Activated CD8-positive, alpha-beta memory T cell treated with anti-CD3 and anti-CD28 coated beads for 36 hours (primary cell): Measurements from ENCODE around the gene CLDN24. TPM values are rescaled to one million over a fixed set of nuclear protein-coding genes. Genes with fewer than 3 reads are reported as not detected.

Experiments
- CTCF ChIA-PET: fragments of 350-600 bp; sonication (Branson Sonifier 250); formaldehyde crosslinking; loops from one replicate; lab custom pipeline; 2021; ENCODE audit warnings: antibody characterized with exemption; lab: Charles Lee
- POLR2A ChIA-PET: fragments of 350-600 bp; sonication (Branson Sonifier 250); formaldehyde crosslinking; loops from one replicate; lab custom pipeline; 2021; ENCODE audit warnings: antibody characterized with exemption; lab: Charles Lee
- total RNA-seq, 2 experiments: library from RNA; stranded (reverse); gene quantifications; one replicate each; pipeline ENCODE4 v1.2.3, GENCODE V29; 2021

The CLDN24 gene
- total RNA-seq, 2 experiments from 2014 or later, result not detected

DNA sequence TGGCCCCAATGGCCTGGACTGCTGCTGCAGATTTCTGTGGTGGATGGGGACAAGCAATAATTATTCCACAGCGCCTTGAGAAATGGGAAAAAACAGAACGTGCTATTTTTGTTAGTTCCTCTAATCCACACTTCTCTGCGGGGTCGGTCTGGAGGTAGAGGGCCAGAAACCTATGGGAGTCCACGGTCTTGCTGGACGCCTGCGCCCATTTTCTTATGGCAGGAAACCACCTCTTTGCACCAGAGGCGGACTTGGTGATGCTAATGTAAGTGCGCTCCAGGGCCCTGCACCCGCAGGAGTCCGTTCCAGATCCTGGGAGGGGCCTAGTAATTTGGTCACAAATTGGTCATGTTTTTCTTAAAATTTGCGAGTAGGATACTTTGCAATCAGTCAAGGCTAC, 25.9 kb upstream of the CLDN24 start:
- POLR2A ChIA-PET, result no interaction called here
- CTCF ChIA-PET, result no interaction called here

DNA sequence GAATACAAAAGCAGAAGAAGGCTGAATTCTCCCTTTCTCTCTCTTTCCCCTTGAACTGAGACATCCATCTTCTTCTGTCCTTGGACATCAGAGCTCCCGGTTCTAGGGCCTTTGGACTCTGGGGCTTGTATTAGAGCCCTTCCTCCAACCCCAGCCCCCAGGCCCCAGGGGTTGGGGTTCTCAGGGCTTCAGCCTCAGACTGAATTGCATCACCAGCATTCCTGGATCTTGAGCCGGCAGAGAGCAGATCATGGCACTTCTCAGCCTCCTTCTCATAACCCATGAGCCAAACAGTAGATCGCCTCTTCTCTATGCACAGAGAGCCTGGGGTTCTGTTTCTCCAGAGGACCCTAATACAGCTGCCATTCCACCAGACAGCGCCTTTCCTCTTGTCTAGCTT, 25.3 kb upstream of the CLDN24 start:
- CTCF ChIA-PET, result no interaction called here
- POLR2A ChIA-PET, result no interaction called here

DNA sequence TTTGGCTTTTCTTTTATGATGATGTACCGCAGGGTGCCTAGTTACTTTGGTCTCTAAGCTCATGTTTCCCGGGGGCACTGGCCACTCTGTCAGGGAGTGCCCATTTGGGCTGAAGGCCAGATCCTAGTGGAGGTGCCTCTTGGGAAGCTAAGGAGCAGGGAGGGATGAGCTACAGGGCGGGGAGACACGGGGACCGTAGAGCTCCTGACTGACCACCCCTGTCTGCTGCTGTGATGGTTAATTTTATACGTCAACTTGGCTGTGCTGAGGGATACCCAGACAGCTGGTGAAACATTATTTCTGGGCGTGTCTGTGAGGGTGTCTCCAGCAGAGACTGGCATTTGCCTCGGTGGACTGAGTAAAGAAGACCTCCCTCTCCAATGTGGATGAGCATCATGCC, 24.9 kb upstream of the CLDN24 start:
- CTCF ChIA-PET, result no interaction called here

GRCh38 chr4:183345261-183345660, 23.0 kb upstream of the CLDN24 start:
- CTCF ChIA-PET, result no interaction called here
- POLR2A ChIA-PET, result no interaction called here

More for the DNA sequence above, 24.9 kb upstream of the CLDN24 start:
- POLR2A ChIA-PET, result no interaction called here

DNA sequence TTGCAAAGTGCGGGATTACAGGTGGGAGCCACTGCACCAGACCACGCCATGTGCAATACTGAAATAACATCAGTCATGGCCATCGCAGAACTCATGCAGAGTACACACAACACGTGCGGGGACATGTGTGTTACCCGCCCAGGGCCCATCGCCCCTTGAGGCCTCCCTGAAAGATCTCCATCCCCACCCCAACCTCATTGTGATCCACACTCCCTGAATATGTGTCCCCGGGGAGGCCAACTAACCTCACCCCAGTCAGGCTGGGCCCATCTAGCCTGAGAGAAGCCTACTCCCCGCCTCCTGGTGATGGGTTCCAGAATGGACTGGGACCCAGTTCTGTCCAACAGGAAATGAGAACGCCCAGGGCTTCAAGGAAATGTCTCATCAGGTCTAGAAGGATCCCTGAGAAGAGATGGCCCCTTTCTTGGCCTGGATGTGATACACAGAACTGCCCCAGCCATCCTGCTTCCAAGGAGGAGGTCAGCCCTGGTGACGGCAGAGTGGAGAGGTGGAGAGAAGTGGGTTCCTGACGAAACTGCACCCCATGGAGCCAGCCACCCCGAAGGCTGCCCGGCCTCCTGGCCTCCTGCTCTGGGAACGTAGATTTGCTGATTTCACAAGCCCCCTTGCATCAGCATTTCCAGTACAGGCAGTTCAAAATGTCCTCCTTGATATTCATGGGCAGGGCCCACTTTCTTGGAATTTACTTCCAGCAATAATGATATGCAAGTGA, 22.5 kb upstream of the CLDN24 start:
- CTCF ChIA-PET, result no interaction called here
- POLR2A ChIA-PET, result no interaction called here

GRCh38 chr4:183343730-183344129, 21.5 kb upstream of the CLDN24 start:
- ChIA-PET POLR2A (no interaction called here), CTCF (interaction anchor here (0.5 to 0.6 kb wide), 2 partner anchors 67 to 517 kb away, joined by 3 read pairs; no protein-coding TSS in a partner anchor)

- CTCF ChIA-PET, result no interaction called here
- POLR2A ChIA-PET, result no interaction called here
These were observed 20.6 kb upstream of the CLDN24 start for GRCh38 chr4:183342541-183343533.

GRCh38 chr4:183337833-183338232, 15.6 kb upstream of the CLDN24 start:
- POLR2A ChIA-PET, result no interaction called here
- CTCF ChIA-PET, result no interaction called here

GRCh38 chr4:183337349-183337748, 15.1 kb upstream of the CLDN24 start:
- CTCF ChIA-PET, result no interaction called here
- POLR2A ChIA-PET, result no interaction called here

DNA sequence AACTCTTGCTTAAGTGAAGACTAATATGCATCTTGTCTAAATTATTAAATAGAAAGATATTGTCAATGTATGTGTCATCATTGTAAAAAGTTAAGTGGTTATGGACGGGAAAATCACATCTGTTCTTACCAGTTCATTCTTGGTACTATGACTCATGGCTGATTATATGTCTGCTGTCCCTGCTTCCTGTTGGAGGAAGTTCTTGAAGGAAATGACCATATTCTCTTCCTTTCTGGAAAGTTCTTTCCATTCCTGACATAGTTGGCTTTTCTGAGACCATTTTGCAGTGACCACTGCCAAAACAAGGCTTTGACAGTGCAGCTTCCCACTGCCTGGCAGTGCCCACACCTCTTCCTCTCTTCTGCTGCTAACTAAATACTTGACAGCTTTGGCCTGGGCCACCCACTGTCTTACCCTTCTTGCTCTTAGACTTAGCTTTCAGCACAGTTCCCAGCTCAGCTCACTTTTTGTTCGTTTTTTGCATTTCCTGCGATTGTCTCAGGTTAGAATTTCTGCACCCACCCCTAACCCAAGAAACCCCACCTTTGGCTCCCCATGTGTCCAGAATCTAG, 13.2 kb upstream of the CLDN24 start:
- POLR2A ChIA-PET, result no interaction called here

DNA sequence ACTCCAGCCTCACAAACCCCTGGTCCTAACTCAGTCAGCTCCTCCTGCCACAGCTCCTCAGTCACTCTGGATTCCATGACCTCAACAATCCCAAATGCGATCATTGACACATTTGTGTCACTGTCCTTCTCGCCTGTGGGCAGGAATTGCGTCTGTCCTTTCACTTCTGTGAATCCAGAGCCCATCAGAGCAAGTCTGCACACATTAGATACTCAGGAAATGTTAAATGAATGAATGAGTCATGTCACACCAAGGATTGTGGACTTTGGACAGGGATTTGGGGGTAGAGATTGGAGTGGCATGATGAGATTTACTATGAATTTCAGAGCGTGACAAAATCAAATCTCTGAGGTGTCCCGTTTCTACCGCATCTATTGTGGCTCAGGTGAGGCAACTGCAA, 11.8 kb upstream of the CLDN24 start:
- POLR2A ChIA-PET, result no interaction called here
- CTCF ChIA-PET, result no interaction called here

More for the DNA sequence above, 13.2 kb upstream of the CLDN24 start:
- CTCF ChIA-PET, result no interaction called here

- CTCF ChIA-PET, result no interaction called here
- POLR2A ChIA-PET, result no interaction called here
These were observed 11.0 kb upstream of the CLDN24 start for GRCh38 chr4:183333202-183333601.

DNA sequence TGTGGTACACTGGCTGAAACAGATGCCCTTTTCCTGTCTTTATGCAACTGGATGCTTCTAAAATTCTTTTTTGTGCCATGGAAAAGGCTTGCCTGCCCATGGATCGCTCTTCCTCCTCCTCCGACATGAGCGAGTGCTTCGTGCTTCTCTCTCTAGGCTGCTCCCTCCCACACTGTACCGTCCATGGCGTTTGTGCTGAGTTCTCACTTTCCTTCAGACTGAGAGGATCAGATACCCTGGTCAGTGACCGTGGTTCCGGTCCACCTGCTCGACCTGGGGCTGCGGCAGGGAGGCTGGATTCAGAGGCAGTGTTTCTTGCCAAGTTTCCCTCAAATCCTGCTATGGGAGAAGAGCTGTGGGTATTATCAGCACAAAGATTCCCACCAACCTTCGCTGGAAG, 10.2 kb upstream of the CLDN24 start:
- ChIA-PET POLR2A (no interaction called here), CTCF (no interaction called here)

DNA sequence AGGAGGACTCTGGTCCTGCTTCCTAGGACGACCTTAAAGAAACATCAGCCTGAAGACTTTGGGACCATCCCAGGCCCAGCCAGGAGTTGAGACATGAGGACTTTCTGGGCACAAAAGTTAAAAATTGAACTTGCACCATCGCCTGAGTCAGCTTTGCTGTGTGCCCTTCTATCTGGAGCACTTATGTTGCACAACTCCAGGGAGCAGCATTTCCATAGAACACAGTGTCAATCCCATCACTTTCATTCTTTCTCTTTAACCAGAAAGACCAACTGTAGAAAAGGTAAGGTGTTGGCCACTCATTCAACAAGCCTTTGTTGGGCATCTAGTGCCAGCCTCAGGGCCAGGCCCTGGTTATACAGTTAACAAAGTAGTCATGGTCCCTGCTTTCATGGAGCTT, 8.6 kb upstream of the CLDN24 start:
- ChIA-PET CTCF (no interaction called here), POLR2A (no interaction called here)

GRCh38 chr4:183329954-183330742, 7.9 kb upstream of the CLDN24 start:
- POLR2A ChIA-PET, result no interaction called here

GRCh38 chr4:183329244-183329643, 7.0 kb upstream of the CLDN24 start:
- ChIA-PET CTCF (no interaction called here), POLR2A (no interaction called here)

More at GRCh38 chr4:183329954-183330742, 7.9 kb upstream of the CLDN24 start:
- CTCF ChIA-PET, result no interaction called here

DNA sequence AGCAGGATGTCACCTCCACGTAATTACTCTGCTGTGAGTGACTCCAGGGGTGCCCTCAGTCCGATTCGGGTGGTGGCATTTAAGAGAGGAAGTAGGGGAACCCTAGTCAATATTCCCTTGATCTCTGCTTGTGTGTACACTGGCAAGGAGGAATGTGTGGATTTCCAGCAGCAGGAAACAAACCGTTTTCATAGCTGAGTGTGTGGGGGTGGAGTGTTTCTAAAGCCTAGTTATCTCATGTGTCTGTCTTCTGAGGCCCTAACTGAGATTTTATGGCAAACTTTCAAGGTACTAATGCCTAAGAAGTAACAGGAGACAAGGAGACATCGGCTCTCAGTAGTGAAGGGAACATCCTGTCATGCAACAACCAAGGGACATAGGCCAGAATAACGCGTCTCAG, 6.6 kb upstream of the CLDN24 start:
- POLR2A ChIA-PET, result no interaction called here
- CTCF ChIA-PET, result no interaction called here

DNA sequence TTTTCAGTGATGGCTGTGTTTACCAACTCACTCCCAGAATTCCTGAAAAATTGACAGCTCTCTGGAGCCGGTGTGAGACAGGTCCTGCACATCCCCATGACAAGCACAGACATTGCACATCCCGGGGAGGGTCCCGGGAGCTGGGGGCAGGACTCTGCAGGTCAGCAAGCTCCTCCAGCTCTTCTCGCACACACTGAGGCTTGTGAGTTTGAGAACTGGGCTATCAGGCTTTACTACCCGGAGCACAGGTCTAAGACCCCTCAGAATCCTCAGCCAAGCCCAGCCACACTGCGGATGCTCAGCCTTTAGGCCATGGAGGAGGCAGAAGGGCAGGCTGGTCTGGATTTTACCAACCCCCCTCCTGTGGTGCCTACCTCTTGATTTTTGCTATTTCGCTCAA, 5.6 kb upstream of the CLDN24 start:
- POLR2A ChIA-PET, result no interaction called here

DNA sequence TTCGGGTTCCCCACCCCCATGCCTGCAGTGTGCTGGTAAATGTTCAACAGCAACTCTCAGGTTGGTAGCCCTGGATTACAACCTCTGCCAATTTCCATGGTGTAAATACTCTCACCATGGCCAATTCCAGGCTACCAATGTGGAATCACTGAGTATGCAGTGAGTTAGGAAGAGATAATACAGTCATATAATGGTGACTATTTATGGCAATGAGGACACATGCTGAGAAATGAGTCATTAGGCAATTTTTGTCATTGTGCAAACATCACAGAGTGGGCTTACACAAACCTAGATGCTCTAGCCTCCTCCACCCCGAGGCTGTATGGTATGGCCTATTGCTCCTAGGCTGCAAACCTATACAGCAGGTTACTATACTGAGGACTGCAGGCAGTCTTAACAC, 4.6 kb upstream of the CLDN24 start:
- ChIA-PET POLR2A (no interaction called here), CTCF (no interaction called here)

More for the DNA sequence above, 5.6 kb upstream of the CLDN24 start:
- CTCF ChIA-PET, result no interaction called here
